SK-N-DZ (cell line): Measurements from ENCODE around the gene ERFL.
"Not testable (repeated sequence)": the region's sequence is repeated elsewhere in the genome, so short reads cannot be mapped to it uniquely, and the experiment has no call there.

ENCODE experiments used
- DNase-seq: peaks from one replicate; pipeline ENCODE4 v3.0.0-alpha.2; 2015; ENCODE audit warnings: low spot score

The ERFL gene

GRCh38 chr19:41914424-41914834, 13.8 kb downstream of the ERFL start:
- DNase-seq = not testable (repeated sequence)

DNA sequence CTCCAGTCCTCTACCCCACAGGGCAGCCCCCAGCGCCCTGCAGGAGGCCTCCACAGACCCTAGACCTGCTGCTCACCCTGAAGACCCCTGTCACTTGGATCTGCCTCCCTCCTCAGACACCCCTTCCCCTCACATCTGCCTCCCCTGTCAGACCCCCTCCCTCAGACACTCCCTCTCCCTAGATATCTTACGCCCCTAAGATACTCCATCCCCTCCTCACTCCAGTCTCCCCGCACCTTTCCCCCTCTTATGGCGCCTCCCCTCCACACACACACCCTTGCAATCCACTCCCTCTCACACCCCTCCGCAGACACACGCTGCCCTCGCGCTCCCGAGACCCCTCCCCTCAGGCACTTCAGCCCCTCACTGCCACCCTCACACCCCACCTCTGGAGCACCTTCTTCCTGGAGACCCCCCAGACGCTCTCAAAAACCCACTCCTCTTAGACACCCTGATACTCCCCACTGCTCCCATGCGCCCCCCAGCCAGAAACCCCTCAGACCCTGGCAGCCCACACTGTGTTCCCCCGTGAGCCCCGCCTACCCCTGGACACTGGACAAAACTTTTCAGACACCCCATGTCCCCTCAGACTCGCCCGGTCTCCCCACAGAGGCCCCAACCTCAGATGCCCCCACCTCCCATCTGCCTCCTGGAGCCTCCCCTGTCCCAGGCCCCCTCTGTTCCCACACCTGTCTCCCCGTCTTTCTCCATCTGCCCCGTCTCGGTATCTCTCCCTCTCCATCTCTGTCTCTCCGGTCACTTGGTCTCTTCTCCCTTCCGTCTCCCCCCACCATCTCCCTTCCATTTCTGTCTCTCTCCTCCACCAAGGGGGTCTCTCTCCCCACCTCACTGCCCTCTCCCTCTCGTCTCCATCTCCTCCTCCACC, 14.5 kb downstream of the ERFL start:
- no peak for DNase-seq

GRCh38 chr19:41912899-41913537, 15.2 kb downstream of the ERFL start:
- no peak for DNase-seq

DNA sequence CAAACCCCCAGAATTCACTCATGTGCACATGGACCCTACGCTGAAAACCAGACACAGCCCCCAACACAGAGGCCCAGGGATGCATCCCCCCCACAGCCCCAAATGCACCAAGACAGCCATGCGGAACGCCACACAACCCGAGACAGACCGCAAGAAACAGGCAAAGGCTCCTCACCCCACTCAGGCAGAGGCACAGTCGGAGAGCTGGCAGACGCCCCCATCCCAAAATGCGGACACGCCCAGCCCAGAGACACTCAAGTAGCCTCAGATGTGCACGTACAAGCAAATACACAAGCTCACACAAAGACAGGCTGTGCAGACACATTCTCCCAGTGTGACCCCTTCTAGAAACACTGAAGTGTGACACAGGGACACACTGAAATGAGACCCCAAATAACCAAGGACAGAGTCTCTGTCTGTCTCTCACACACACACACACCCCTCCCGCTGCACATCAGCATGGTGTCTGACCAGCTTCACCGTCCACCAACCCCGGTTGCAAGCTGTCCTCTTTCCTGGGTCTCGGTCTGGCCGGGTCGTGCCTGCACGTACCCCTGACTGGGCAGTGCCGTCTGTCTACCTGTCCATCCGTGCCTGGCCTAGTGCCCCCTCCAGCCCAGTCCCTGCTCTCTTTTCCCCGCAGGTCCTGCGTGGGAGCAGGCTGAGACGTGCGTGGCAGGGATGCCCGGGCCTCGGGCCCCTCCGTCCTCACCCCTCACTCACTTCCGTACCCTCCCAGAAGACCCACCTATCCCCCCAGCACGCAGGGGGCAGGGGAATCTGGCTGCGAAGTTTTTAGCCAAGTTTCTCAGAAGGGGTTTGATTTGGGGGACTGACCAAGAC, 16.1 kb downstream of the ERFL start:
- DNase-seq = no peak

- DNase-seq = no peak
Observed at GRCh38 chr19:41910992-41911888, 17.0 kb downstream of the ERFL start.

DNA sequence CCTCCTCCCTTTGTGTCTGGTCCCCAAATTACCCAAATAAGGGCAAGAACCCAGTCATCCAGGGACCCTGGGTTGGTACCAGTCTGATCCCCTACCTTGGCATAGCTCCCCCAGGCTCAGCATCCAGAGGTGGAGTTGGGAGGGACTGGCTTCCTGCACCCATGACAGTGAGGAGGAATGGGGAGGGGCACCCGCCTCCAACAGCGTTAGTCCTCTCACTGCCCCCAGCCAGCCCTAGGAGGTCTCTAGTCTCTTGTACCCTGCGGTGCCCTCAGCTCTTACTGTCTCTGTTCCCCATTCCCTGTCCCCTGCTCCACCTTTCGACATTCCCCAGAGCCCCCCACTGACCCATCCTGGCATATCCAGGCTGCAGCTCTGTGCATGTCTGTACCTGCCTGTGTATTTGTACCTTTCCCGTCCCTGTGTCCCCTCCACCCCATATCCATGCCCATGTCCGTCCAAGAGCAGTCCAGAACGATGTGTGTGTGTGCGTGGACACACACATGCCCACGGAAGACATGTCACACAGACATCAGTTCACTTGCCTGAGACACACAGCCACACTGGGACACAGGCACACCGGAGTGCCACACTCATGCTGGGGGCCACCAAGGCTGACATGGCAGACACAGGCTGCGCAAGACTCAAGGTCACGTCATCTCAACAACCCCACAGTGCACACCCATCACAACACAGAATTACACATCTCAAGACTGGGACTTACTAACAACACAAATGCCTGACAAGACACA, 17.8 kb downstream of the ERFL start:
- DNase-seq = no peak

- no peak for DNase-seq
Observed at GRCh38 chr19:41909706-41910105, 18.5 kb downstream of the ERFL start.

GRCh38 chr19:41908724-41909464, 19.4 kb downstream of the ERFL start:
- no peak for DNase-seq

GRCh38 chr19:41907994-41908615, 20.1 kb downstream of the ERFL start:
- DNase-seq = no peak

DNA sequence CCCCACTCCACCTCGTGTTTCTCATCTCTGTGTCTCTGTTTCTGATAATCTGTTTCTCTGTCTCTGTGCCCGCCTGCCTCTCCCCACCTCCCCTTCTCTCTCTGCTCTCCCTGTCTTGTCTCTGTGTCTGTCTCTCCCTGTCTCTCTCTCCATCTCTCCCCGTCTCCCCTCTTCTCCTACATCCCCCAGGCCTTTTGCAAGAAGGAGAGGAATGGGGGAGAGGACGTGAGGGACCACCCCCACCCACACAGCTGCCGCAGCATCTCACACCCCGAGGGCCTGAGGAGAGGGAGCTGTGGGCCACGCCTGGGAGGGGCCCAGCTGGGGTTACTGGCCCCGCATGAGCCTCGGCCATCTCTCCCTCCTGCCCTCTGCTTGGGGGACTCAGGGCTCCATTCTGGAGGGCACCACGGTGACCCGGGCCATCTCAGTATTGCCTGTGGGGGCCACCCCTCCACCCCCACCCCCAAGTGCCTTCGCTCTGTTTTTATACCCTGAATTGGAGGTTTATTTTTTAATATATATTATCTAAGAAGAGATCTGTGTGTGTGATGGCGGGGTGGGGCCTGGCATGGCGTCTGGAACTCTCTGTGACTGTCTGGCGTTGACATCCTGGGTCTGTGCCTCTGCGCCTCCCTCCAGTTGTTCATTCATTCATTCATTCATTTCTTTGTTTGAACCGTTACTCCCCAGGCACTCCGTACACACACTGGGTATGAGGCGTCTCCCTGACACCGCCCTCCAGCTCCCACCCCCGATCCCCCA, 21.2 kb downstream of the ERFL start:
- DNase-seq = no peak

DNA sequence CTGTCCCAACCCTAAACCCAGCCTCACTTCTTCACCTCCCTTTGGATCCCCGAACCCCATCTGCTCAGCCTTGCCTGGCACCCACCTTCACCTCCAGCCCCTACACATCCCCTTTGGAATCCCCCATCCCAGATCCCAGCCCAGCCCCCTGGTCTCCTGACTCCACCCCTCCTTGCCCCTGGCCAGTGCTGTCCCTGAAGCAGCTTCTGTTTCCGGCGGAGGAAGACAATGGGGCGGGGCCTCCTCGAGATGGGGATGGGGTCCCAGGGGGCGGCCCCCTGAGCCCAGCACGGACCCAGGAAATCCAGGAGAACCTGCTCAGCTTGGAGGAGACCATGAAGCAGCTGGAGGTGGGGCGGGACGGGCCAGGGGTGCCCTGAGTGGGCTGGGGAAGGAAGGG, 22.0 kb downstream of the ERFL start:
- no peak for DNase-seq

- no peak for DNase-seq
Observed at GRCh38 chr19:41905273-41906002, 22.8 kb downstream of the ERFL start.

GRCh38 chr19:41904118-41904870, 24.0 kb downstream of the ERFL start:
- no peak for DNase-seq

DNA sequence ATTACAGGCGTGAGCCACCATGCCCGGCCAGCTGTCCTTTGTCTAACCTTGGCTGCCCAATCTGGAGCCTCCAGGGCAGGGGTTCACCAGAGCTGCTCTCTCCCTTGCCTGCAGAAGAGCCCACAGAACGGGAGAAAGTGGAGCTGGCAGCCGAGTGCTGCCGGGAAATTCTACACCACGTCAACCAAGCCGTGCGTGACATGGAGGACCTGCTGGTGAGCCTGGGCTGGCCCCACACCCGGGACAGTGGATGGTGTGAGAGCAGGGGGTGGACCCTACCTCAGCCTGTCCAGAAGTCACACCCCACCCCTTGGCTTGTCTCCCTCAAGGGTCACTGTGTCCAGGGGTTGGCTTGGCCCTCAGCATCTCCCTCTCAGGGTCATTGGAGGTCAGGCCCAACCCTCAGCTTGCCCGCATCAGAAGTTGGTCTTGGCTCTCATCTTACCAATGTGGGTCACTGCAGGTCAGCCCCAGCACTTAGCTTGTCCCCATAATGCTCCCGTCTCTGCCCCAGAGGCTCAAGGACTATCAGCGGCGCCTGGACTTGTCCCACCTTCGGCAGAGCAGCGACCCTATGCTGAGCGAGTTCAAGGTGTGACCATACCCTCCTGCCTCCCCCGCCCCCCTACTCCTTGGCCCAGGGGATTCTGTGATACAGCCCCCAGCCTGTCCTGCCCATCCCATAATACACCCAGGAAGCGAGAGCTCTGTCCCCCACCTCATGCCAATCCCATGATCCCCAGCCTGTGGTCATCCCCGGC, 24.9 kb downstream of the ERFL start:
- DNase-seq = no peak

DNA sequence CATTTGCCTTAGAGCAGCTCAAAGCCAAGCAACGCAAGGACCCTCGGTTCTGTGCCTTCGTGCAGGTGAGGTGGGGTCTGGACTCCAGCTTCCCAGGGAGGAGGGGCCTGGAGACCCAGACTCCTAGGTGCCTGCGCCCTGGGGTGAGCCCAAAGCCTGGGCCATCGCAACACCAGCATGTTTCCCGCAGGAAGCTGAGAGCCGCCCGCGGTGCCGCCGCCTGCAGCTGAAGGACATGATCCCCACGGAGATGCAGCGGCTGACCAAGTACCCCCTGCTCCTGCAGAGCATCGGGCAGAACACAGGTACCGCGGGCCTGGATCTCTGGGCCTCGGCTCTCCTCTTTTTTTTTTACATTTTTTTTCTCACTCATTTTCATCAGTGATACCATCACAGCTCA, 25.7 kb downstream of the ERFL start:
- DNase-seq = no peak

- DNase-seq = no peak
Observed at GRCh38 chr19:41901707-41902360, 26.4 kb downstream of the ERFL start.
